ENCODE data around the gene TYMP.
A peak's percentile ranks its signal among the peaks of the same experiment; 100 is the strongest.
"Not testable (repeated sequence)": the region's sequence is repeated elsewhere in the genome, so short reads cannot be mapped to it uniquely, and the experiment has no call there.

The TYMP gene

DNA sequence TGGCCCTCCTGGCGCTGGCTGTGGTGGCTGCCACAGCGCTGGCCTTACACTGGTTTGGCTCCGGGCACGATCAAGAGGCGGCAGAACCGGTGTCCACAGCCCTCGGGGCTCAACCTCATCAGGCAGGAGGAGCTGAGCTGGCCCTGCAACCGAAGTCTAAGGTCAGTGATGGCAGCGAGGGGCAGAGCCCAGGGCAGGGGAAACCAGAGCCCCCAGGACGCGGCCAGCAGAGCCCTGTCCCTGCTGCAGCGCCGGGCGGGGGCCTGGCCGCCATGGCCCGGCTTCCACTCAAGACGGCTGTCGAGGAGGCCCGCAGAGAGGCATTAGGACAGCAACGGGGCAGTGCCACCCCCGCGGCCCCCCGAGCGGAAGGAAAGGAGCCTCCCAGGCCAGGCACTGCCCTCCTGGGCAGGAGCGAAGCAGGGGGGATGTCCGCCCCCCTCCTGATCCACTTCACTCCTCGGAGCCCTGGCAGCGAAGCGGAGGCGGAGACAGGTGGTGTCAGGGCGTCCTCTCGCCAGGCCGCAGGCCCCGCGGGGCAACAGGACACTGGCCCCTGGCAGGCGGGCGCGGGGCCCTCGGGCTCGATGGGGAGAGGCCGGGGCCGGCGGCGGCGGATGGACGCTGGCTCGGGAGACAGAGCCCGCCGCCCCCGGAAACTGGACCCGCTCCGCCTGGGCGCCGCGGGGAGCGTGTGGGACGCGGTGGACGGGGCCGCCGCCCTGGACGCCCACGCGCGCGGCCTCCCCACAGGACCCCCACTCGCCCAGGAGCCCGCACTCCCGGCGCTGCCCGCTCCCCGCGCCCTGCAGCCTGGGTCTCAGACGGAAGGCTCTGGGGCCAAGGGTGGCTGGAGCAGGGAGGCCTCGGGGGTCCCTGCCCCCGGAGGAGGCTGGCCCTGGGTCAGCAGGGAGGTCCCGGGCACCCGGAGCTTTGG lies 16.8 kb upstream of the TYMP start:
- no peak overlapping the region for H3K4me3 ChIP-seq (ENCODE audit: low read depth, low read length)
- no peak for DNase-seq (ENCODE audit: low read depth)
- in situ Hi-C loops (cut with HindIII; ENCODE audit: low sequenced_read_pairs) = no loop called here
- TF ChIP-seq CTCF (IDR thresholded peaks at IDR 0.05; ENCODE audit: low read depth, low read length, missing control alignments) = no peak

DNA sequence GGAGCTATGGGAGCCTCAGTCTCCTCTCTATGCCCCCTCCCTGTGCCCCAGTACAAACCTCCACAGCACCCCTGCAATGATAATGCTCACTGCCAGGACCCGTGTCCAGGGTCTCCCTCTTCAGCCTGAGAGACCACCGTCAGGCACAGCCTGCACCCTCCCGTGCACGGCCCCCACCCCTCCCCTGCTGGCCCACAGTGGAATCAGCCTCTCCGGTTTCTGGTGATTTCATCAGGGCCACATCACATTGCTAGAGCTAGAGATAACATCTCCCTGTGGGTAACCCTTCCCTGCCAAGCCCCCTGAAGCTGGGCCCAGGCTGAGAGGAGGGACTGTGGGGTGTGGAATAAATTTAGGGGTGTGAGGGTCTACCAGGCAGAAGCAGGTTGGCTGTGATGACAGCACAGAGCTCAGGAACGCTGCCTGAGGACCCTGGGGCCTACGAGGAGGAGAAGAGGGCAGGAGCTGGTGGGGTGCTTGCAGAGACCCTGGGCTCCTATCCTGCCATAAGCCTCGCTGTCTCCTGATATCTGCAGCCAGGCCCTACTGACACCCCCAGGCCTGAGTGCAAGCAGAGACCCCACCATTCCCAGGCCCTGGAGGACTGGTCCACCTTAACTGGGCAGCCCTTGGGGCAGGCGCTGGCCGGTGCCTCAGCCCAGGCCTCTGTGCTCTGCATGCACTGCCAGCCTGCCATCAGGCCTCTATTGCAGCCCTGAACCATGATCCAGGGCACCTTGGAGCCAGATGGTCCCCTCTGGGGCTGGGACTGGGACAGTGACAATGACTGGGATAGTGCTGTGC lies 15.9 kb upstream of the TYMP start, which contains the start of gene KLHDC7B:
Gene KLHDC7B, plus strand, starts transcription at position 378 of the 804 bp plus-strand sequence. Its CDS starts 345 bp downstream, at position 723.
- H3K4me3 ChIP-seq (ENCODE audit: low read depth, low read length) = no peak within 1 kb of the TSS
- no peak for TF ChIP-seq CTCF (IDR thresholded peaks at IDR 0.05; ENCODE audit: low read depth, low read length, missing control alignments)
- no peak for DNase-seq (ENCODE audit: low read depth)
- in situ Hi-C loops (cut with HindIII; ENCODE audit: low sequenced_read_pairs) = no loop called here

DNA sequence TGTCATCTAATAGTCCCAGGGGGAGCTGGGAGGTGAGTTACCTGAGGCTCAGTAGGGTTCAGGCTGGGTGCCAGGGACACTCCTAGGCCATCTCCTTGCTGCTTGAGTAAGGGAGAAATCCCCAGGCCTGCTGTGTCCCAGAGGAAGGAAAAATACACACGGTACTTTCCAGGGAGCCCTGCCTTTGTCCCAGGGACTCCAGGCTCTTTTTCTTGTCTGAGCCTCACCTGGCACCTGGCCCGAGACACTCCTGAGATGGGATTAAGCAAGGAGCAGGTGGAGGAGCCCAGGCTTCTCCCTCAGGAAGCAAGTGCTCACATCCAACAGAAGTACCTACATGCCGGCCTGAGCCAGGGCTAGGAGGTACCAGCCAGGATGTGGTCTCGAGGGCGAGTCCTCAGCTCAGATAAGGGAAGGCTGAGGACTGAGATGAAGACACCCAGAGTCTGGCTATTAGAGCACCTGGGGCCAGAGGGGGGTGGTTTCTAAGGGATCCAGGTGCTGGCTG lies 15.0 kb upstream of the TYMP start:
- no peak for DNase-seq (ENCODE audit: low read depth)
- no peak for TF ChIP-seq CTCF (IDR thresholded peaks at IDR 0.05; ENCODE audit: low read depth, low read length, missing control alignments)
- no peak overlapping the region for H3K4me3 ChIP-seq (ENCODE audit: low read depth, low read length)
- in situ Hi-C loops (cut with HindIII; ENCODE audit: low sequenced_read_pairs) = no loop called here

- H3K4me3 ChIP-seq (ENCODE audit: low read depth, low read length) = peak overlapping the region; percentile 18
- TF ChIP-seq CTCF (IDR thresholded peaks at IDR 0.05; ENCODE audit: low read depth, low read length, missing control alignments) = peak; percentile 55
- no peak for DNase-seq (ENCODE audit: low read depth)
- in situ Hi-C loops (cut with HindIII; ENCODE audit: low sequenced_read_pairs) = no loop called here
Measured at GRCh38 chr22:50544078-50544745, 14.4 kb upstream of the TYMP start.

DNA sequence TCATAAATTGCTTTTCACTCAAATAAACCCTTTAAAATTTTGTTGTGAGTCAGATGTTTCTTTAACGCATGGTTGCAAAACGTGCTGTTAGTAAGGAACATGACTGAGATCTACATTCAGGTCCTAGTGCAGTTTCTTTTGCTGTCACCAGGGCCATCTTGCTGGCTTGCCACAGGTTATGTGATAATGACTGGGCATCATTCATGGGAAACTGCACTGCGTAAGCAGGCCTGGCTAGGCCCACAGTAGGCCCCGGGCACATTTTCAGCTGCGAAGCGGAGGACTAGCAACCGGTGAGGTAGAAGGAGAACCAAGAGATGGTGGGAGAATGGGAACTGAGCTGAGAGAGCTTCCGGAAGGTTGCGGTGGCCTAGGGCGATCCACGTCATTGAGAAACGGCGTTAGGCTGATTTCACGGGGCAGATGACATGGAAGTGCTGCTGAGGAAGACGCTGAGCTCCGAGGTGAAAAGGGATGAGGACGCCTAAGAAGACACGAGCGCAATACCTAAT lies 12.7 kb upstream of the TYMP start:
- no peak for DNase-seq (ENCODE audit: low read depth)
- no peak overlapping the region for H3K4me3 ChIP-seq (ENCODE audit: low read depth, low read length)
- TF ChIP-seq CTCF (IDR thresholded peaks at IDR 0.05; ENCODE audit: low read depth, low read length, missing control alignments) = no peak
- in situ Hi-C loops (cut with HindIII; ENCODE audit: low sequenced_read_pairs) = no loop called here

DNA sequence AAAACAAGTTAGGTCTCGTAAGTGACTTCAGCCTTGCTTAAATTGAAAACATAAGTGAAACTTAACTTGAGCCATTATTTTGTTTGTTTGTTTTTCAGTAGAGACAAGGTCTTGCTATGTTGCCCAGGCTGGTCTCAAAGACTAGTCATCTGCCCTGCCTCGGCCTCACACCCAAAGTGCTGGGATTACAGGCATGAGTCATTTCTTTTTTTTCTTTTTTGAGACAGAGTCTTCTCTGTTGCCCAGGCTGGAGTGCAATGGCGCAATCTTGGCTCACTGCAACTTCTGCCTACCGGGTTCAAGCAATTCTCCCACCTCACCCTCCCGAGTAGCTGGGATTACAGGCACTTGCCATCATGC lies 11.8 kb upstream of the TYMP start:
- in situ Hi-C loops (cut with HindIII; ENCODE audit: low sequenced_read_pairs); H3K4me3 ChIP-seq (ENCODE audit: low read depth, low read length); DNase-seq (ENCODE audit: low read depth): not testable (repeated sequence)
